AG10803 (cell line): ENCODE data around the gene RBM25.
"Not testable (repeated sequence)": the region's sequence is repeated elsewhere in the genome, so short reads cannot be mapped to it uniquely, and the experiment has no call there.

Source experiments
- DNase-seq: peaks from one replicate; pipeline ENCODE4 v3.0.0; 2010; ENCODE audit warnings: low read depth
- H3K4me3 ChIP-seq: 2 replicates; pipeline ENCODE4 v1.5.1; 2011; ENCODE audit warnings: mild to moderate bottlenecking, low read length, control low read depth
- TF ChIP-seq, protein P1 (sequence below): conservative IDR thresholded peaks from 2 replicates; pipeline ENCODE4 v1.5.1; 2011; ENCODE audit warnings: mild to moderate bottlenecking, low read length, control low read depth, inconsistent platforms

RBM25 gene

GRCh38 chr14:73026845-73027542, 31.3 kb upstream of the RBM25 start, which contains the start of gene ZFYVE1:
Gene ZFYVE1 (minus strand): TSS chr14:73027106. CDS start chr14:73024508, 2,598 bp downstream.
- peak within 1 kb of the TSS; percentile 81 for H3K4me3 ChIP-seq
- TF ChIP-seq, protein P1, sequence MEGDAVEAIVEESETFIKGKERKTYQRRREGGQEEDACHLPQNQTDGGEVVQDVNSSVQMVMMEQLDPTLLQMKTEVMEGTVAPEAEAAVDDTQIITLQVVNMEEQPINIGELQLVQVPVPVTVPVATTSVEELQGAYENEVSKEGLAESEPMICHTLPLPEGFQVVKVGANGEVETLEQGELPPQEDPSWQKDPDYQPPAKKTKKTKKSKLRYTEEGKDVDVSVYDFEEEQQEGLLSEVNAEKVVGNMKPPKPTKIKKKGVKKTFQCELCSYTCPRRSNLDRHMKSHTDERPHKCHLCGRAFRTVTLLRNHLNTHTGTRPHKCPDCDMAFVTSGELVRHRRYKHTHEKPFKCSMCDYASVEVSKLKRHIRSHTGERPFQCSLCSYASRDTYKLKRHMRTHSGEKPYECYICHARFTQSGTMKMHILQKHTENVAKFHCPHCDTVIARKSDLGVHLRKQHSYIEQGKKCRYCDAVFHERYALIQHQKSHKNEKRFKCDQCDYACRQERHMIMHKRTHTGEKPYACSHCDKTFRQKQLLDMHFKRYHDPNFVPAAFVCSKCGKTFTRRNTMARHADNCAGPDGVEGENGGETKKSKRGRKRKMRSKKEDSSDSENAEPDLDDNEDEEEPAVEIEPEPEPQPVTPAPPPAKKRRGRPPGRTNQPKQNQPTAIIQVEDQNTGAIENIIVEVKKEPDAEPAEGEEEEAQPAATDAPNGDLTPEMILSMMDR, result no peak
- peak; percentile 98 for DNase-seq

DNA sequence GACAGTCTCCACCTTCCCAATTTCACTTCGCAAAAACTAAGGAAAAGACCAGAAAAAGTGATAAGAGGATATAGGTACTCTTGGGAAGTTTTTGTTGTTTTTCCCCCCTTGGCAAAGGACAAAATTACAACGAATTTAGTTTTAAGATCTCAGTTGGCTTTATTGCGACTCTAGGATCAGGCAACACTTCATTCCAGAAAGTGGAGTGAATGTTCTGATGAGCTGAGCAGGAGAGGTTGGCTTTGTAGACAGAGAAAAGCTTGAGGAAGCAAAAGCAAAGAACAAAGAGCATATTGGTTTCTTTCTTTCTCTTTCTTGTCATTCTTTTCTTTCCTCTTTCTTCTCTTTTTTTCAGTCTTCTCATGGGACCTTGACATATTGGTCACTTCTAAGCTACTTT, 30.8 kb upstream of the RBM25 start:
- H3K4me3 ChIP-seq, result peak overlapping the region; percentile 58
- TF ChIP-seq, protein P1, result no peak
- no peak for DNase-seq

- DNase-seq, result no peak
- H3K4me3 ChIP-seq, result no peak overlapping the region
- TF ChIP-seq, protein P1, result no peak
Observed at GRCh38 chr14:73027984-73028383, 30.4 kb upstream of the RBM25 start.

DNA sequence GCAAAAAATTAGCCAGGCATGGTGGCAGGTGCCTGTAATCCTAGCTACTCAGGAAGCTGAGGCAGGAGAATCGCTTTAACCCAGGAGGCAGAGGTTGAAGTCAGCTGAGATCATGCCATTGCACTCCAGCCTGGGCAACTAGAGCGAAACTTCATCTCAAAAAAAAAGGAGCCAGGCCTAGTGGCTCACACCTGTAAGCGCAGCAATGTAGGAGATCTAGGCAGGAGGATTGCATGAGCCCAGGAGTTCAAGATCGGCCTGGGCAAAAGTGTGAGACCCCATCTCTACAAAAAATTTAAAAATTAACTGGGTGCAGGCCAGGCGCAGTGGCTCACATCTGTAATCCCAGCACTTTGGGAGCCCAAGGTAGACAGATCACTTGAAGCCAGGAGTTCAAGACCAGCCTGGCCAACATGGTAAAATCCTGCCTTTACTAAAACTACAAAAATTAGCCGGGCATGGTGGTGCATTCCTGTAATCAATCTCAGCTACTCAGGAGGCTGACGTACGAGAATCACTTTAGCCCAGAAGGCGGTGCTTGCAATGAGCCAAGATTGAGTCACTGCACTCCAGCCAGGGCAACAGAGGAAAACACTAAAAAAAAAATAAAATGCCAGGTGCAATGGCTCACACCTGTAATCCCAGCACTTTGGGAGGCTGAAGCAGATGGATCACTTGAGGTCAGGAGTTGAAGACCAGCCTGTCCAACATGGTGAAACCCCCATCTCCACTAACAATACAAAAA, 21.5 kb upstream of the RBM25 start:
- H3K4me3 ChIP-seq, DNase-seq: not testable (repeated sequence)

GRCh38 chr14:73047808-73048207, 10.5 kb upstream of the RBM25 start:
- TF ChIP-seq, protein P1, result no peak
- no peak overlapping the region for H3K4me3 ChIP-seq
- DNase-seq, result no peak

DNA sequence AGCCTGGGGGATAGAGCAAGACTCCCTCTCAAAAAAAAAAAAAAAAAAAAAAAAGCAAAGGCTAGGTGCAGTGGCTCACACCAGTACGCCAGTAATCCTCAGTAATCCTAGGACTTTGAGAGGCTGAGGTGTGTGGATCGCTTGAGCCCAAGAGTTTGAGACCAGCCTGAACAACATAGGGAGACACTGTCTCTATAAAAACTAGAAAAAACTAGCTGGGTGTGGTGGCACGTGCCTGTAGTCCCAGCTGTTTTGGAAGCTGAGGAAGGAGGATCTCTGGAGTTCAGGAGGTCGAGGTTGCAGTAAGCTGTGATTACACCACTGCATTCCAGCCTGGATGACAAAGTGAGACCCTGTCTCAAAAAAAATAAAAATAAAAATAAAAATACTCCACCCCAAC, 8.9 kb upstream of the RBM25 start:
- TF ChIP-seq, protein P1, result no peak
- no peak overlapping the region for H3K4me3 ChIP-seq
- DNase-seq, result no peak

DNA sequence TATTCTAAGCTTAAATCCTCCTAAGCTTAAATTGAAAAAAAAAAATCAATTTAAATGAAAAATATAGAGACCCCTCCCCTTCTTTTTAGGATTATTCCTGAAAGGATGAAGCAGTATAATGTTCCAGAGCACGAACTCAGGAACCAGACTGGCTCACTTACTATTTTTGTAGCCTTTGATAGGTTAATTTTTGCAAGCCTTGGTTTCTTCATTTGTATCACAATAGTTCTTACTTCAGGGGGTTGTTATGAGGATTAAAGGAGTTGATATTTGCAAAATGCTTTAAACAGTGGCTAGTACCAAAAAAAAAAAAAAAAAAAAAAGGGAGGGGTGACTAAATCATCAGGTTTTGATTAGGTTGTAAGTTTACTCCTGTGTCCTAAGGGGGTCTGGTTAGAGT, 3.1 kb upstream of the RBM25 start:
- DNase-seq, result no peak
- H3K4me3 ChIP-seq, result no peak overlapping the region
- TF ChIP-seq, protein P1, result no peak
